MCF 10A (cell line): ENCODE data around the gene ALDH1A3. TPM values are rescaled to one million over a fixed set of nuclear protein-coding genes. Genes with fewer than 3 reads are reported as not detected.

Experiments used
- BruUV-seq: library from RNA; stranded (reverse); fragments of 400-500 nt; replicated peaks from 2 replicates; lab custom pipeline; 2021; lab: Mats Ljungman, UMichigan
- CTCF ChIA-PET: fragments of 300-600 bp; sonication (Branson Sonifier 250); formaldehyde crosslinking; extraction: SDS; loops from one replicate; lab custom pipeline; 2021; ENCODE audit warnings: antibody characterized with exemption, inconsistent platforms; lab: Yijun Ruan, JAX
- POLR2A ChIA-PET: fragments of 300-600, 350-650 bp; sonication (Branson Sonifier 250); formaldehyde crosslinking; extraction: SDS; loops from one replicate; lab custom pipeline; 2020; ENCODE audit warnings: antibody characterized with exemption, inconsistent platforms; lab: Yijun Ruan, JAX
- DNase-seq: peaks from one replicate; pipeline ENCODE4 v3.0.0-alpha.2; 2018; ENCODE audit not compliant: unreplicated experiment
- H3K27ac Mint-ChIP-seq: one replicate; pipeline ENCODE4 v1.8.0; 2022; ENCODE audit warnings: mild to moderate bottlenecking, low read depth, mixed read lengths; ENCODE audit not compliant: unreplicated experiment
- H3K27me3 Mint-ChIP-seq: one replicate; pipeline ENCODE4 v1.8.0; 2022; ENCODE audit warnings: mixed read lengths; ENCODE audit not compliant: insufficient read depth, unreplicated experiment
- H3K36me3 Mint-ChIP-seq: one replicate; pipeline ENCODE4 v1.8.0; 2022; ENCODE audit warnings: mild to moderate bottlenecking, moderate library complexity, mixed read lengths; ENCODE audit not compliant: insufficient read depth, unreplicated experiment
- H3K4me1 Mint-ChIP-seq: one replicate; pipeline ENCODE4 v1.8.0; 2022; ENCODE audit warnings: mixed read lengths; ENCODE audit not compliant: insufficient read depth, unreplicated experiment
- H3K4me3 Mint-ChIP-seq: one replicate; pipeline ENCODE4 v1.8.0; 2022; ENCODE audit warnings: mild to moderate bottlenecking, moderate library complexity, mixed read lengths; ENCODE audit not compliant: unreplicated experiment
- H3K9me3 Mint-ChIP-seq: one replicate; pipeline ENCODE4 v1.8.0; 2022; ENCODE audit warnings: mixed read lengths; ENCODE audit not compliant: unreplicated experiment
- CTCF ChIP-seq: fragments of 200-600 bp; IDR thresholded peaks from one replicate; pipeline ENCODE4 v1.8.0; 2022; ENCODE audit warnings: antibody characterized with exemption, mild to moderate bottlenecking; ENCODE audit not compliant: unreplicated experiment
- intact Hi-C: fragments of 100-400 bp; cut with micrococcal nuclease; formaldehyde crosslinking; loops from 2 replicates; pipeline ENCODE4 v1.14.1; 2022
- total RNA-seq: library from RNA; stranded (reverse); gene quantifications from 2 replicates; pipeline ENCODE4 v1.2.3, GENCODE V29; 2022

The ALDH1A3 gene
- total RNA-seq, 1 experiment from 2014 or later, result 4.3 TPM

GRCh38 chr15:100898152-100898490 is 18.5 kb downstream of the ALDH1A3 start:
- TF ChIP-seq CTCF, result no peak
- Mint-ChIP-seq H3K4me1 (no peaks in the 10 kb centered on the region), H3K9me3 (no peaks in the 10 kb centered on the region), H3K27me3 (no peaks in the 10 kb centered on the region), H3K36me3 (no peaks in the 10 kb centered on the region), H3K4me3 (no peak overlapping the region), H3K27ac (no peak overlapping the region)
- DNase-seq, result no peak
- BruUV-seq, result no TSS peak
- POLR2A ChIA-PET, result no interaction called here
- intact Hi-C loops, result no loop called here
- CTCF ChIA-PET, result interaction anchor here (1.5 kb wide), 1 partner anchor 20 kb away, joined by 9 read pairs; no protein-coding TSS in a partner anchor

- intact Hi-C loops, result no loop called here
- CTCF ChIA-PET, result interaction anchor here (1.5 kb wide), 1 partner anchor 19 kb away, joined by 9 read pairs; no protein-coding TSS in a partner anchor
- H3K4me3 Mint-ChIP-seq, result no peak overlapping the region
- no peaks in the 10 kb centered on the region for H3K9me3 Mint-ChIP-seq
- POLR2A ChIA-PET, result no interaction called here
- DNase-seq, result no peak
- no peak for TF ChIP-seq CTCF
- H3K27ac Mint-ChIP-seq, result no peak overlapping the region
- no peaks in the 10 kb centered on the region for H3K4me1 Mint-ChIP-seq
- no TSS peak for BruUV-seq
- H3K27me3 Mint-ChIP-seq, result no peaks in the 10 kb centered on the region
- no peaks in the 10 kb centered on the region for H3K36me3 Mint-ChIP-seq
These were observed 19.2 kb downstream of the ALDH1A3 start for GRCh38 chr15:100898661-100899462.

GRCh38 chr15:100899601-100900000 is 20.0 kb downstream of the ALDH1A3 start:
- TF ChIP-seq CTCF, result no peak
- ChIA-PET CTCF (interaction anchor here (0.6 to 1.5 kb wide), 3 partner anchors 12 to 109 kb away, joined by 3 to 9 read pairs (median 3); no protein-coding TSS in a partner anchor), POLR2A (interaction anchor here (0.8 kb wide), 1 partner anchor 20 kb away, joined by 3 read pairs; the partner anchor contains the start of gene ALDH1A3)
- Mint-ChIP-seq H3K4me1 (no peaks in the 10 kb centered on the region), H3K4me3 (no peak overlapping the region), H3K9me3 (no peaks in the 10 kb centered on the region), H3K27ac (no peak overlapping the region), H3K36me3 (no peaks in the 10 kb centered on the region), H3K27me3 (no peaks in the 10 kb centered on the region)
- no peak for DNase-seq
- intact Hi-C loops, result no loop called here
- no TSS peak for BruUV-seq

GRCh38 chr15:100900136-100900794 is 20.6 kb downstream of the ALDH1A3 start:
- H3K4me1 Mint-ChIP-seq, result no peaks in the 10 kb centered on the region
- no TSS peak for BruUV-seq

More at GRCh38 chr15:100900136-100900794, 20.6 kb downstream of the ALDH1A3 start:
- no peak for DNase-seq
- Mint-ChIP-seq H3K4me3 (no peak overlapping the region), H3K9me3 (no peaks in the 10 kb centered on the region), H3K27me3 (no peaks in the 10 kb centered on the region), H3K27ac (no peak overlapping the region), H3K36me3 (no peaks in the 10 kb centered on the region)
- ChIA-PET POLR2A (interaction anchor here (0.8 kb wide), 1 partner anchor 21 kb away, joined by 3 read pairs; the partner anchor contains the start of gene ALDH1A3), CTCF (interaction anchor here (0.6 to 1.0 kb wide), 2 partner anchors 12 to 108 kb away, joined by 3 read pairs; no protein-coding TSS in a partner anchor)
- no peak for TF ChIP-seq CTCF
- intact Hi-C loops, result no loop called here
